Measurements from ENCODE around the gene SERPINE2.

GRCh38 chr2:223950448-223951347, 88.4 kb downstream of the SERPINE2 start:
- TF ChIP-seq CTCF (conservative IDR thresholded peaks at IDR 0.05; ENCODE audit: low read length) (no peak), EZH2phosphoT487 (IDR thresholded peaks at IDR 0.05; ENCODE audit: borderline replicate concordance) (no peak)
